COLO668 (cell line): ENCODE measurements around the gene CSAG1.
"Not testable (repeated sequence)": the region's sequence is repeated elsewhere in the genome, so short reads cannot be mapped to it uniquely, and the experiment has no call there.

Source experiments
- DNase-seq: peaks from one replicate; lab custom pipeline; 2025; ENCODE audit not compliant: unreplicated experiment; lab: John Stamatoyannopoulos, UW

CSAG1 gene

GRCh38 chrX:152733261-152733975 is at the start of gene CSAG1, which contains the start of gene MAGEA12:
Gene CSAG1 (minus strand): TSS chrX:152733721. CDS start chrX:152732460, 1,261 bp downstream.
Gene MAGEA12 (plus strand): TSS chrX:152733757. CDS start chrX:152736162, 2,405 bp downstream.
- DNase-seq, result peak; percentile 88

GRCh38 chrX:152769549-152770289 is 36.2 kb upstream of the CSAG1 start, which contains the start of gene MAGEA6:
Gene MAGEA6 (minus strand): TSS chrX:152769689. CDS start chrX:152767650, 2,039 bp downstream.
- not testable (repeated sequence) for DNase-seq

- DNase-seq, result not testable (repeated sequence)
These were observed 33.0 kb upstream of the CSAG1 start for GRCh38 chrX:152766562-152766961.

GRCh38 chrX:152761582-152761981 is 28.1 kb upstream of the CSAG1 start:
- not testable (repeated sequence) for DNase-seq

- DNase-seq, result not testable (repeated sequence)
These were observed 26.0 kb upstream of the CSAG1 start for GRCh38 chrX:152759544-152759943.

- not testable (repeated sequence) for DNase-seq
These were observed 25.4 kb upstream of the CSAG1 start, which contains the start of gene CSAG3 for GRCh38 chrX:152758918-152759317. Gene CSAG3 (plus strand): TSS chrX:152759218.

GRCh38 chrX:152754871-152755270 is 21.4 kb upstream of the CSAG1 start:
- not testable (repeated sequence) for DNase-seq

GRCh38 chrX:152753686-152754650 is 20.4 kb upstream of the CSAG1 start, which contains the start of gene MAGEA2:
Gene MAGEA2 (minus strand): TSS chrX:152753842. CDS start chrX:152751363, 2,479 bp downstream.
- not testable (repeated sequence) for DNase-seq

GRCh38 chrX:152738560-152738959 is 5.0 kb upstream of the CSAG1 start:
- no peak for DNase-seq

- DNase-seq, result not testable (repeated sequence)
These were observed 3.0 kb upstream of the CSAG1 start for GRCh38 chrX:152736528-152736927.

GRCh38 chrX:152735860-152736511 is 2.5 kb upstream of the CSAG1 start:
- no peak for DNase-seq

GRCh38 chrX:152735101-152735500 is 1.6 kb upstream of the CSAG1 start:
- no peak for DNase-seq

- DNase-seq, result not testable (repeated sequence)
These were observed 780 bp upstream of the CSAG1 start for GRCh38 chrX:152734143-152734858.

- no peak for DNase-seq
These were observed 8.1 kb downstream of the CSAG1 start for GRCh38 chrX:152725409-152725808.

GRCh38 chrX:152713815-152714787 is 19.4 kb downstream of the CSAG1 start, which contains the start of gene MAGEA2B:
Gene MAGEA2B (plus strand): TSS chrX:152714628. CDS start chrX:152717107, 2,479 bp downstream.
- not testable (repeated sequence) for DNase-seq

GRCh38 chrX:152713195-152713594 is 20.3 kb downstream of the CSAG1 start:
- DNase-seq, result not testable (repeated sequence)

- not testable (repeated sequence) for DNase-seq
These were observed 24.3 kb downstream of the CSAG1 start, which contains the start of gene CSAG2 for GRCh38 chrX:152709173-152709572. Gene CSAG2 (minus strand): TSS chrX:152709273. CDS start chrX:152709112, 161 bp downstream.

- DNase-seq, result not testable (repeated sequence)
These were observed 27.0 kb downstream of the CSAG1 start for GRCh38 chrX:152706500-152706899.
